ENCODE results near the gene PIEZO1. TPM values are rescaled to one million over a fixed set of nuclear protein-coding genes. Genes with fewer than 3 reads are reported as not detected.

The PIEZO1 gene
- total and polyA plus RNA-seq, 10 of the 15 experiments (the other 5 are each of a cell fraction or from before 2014, with no cell fraction given): 1.3 to 169 (median 33.4) TPM

GRCh38 chr16:88785106-88785924 is at the start of gene PIEZO1 (continued):
- TF ChIP-seq RELB (IDR thresholded peaks at IDR 0.05; ENCODE audit: low read depth) (no peak), YY1 (IDR thresholded peaks at IDR 0.05; ENCODE audit: low read depth, low read length) (peak; percentile 53), ZSCAN29 (IDR thresholded peaks at IDR 0.05) (no peak), HSF1 (IDR thresholded peaks at IDR 0.05; ENCODE audit: low read depth, low read length) (no peak), BHLHE40 (IDR thresholded peaks at IDR 0.05; ENCODE audit: borderline replicate concordance in 1 of 2, low read depth in 2 of 2, low read length in 1 of 2) (peak; percentile 60 to 76; a peak in 3 of 4 replicates), BCLAF1 (IDR thresholded peaks at IDR 0.05) (peak; percentile 36; the same call in 1 of the 2 replicates), KLF5 (IDR thresholded peaks at IDR 0.05; ENCODE audit: partially characterized antibody) (peak; percentile 55), E2F4 (IDR thresholded peaks at IDR 0.05; ENCODE audit: low read depth, low read length) (no peak), HDAC6 (IDR thresholded peaks at IDR 0.05; ENCODE audit: unreplicated experiment) (no peak), ZNF24 (IDR thresholded peaks at IDR 0.05) (0 out of 2 replicates have a peak, but pooled peaks have one; percentile 22), BMI1 (IDR thresholded peaks at IDR 0.05; ENCODE audit: borderline replicate concordance) (no peak), CUX1 (IDR thresholded peaks at IDR 0.05; ENCODE audit: insufficient replicate concordance, low read depth, low read length) (no peak), CBX5 (IDR thresholded peaks at IDR 0.05; ENCODE audit: low read depth) (no peak)

All from GM12878 (cell line).